K562 (cell line): ENCODE data around the gene HACE1. TPM values are rescaled to one million over a fixed set of nuclear protein-coding genes. Genes with fewer than 3 reads are reported as not detected.

Source experiments
- MGA ChIP-seq: fragments of 450-650 bp; IDR thresholded peaks from 2 replicates; pipeline ENCODE4 v1.6.1; 2016; ENCODE audit warnings: mild to moderate bottlenecking, moderate library complexity
- ZNF316 ChIP-seq: fragments of 450-650 bp; IDR thresholded peaks from 2 replicates; pipeline ENCODE4 v1.6.1; 2016
- polyA plus RNA-seq, 8 experiments: library from polyadenylated mRNA; depleted of rRNA in 4 of 8; stranded (reverse) in 5 of 8; unstranded in 3 of 8; fragments of >200 nt; fragmentation: Nextera tagmentation in 2 of 8; fragmentation: Illumina TruSeq in 1 of 8; extraction: Ambion mirVana in 2 of 8; extraction: Trizol in 1 of 8; gene quantifications; 2 replicates each; pipeline versions ENCODE4 v1.2.1 to v1.2.3, GENCODE V29; 2011 to 2014; ENCODE audit warnings: inconsistent platforms in 1 of 8, missing spikeins in 1 of 8
- total RNA-seq, 7 experiments: library from RNA; depleted of rRNA in 6 of 7; stranded (reverse); fragments of >200 nt in 6 of 7; fragmentation: Illumina TruSeq in 2 of 7; extraction: Trizol in 2 of 7; gene quantifications; 2 replicates each; pipeline versions ENCODE4 v1.2.1 to v1.2.3, GENCODE V29; 2011 to 2021; ENCODE audit warnings: low replicate concordance in 1 of 7
- TF ChIP-seq, protein P1 (sequence below), 2 experiments: fragments of 450-650 bp; formaldehyde crosslinking in 1 of 2; IDR thresholded peaks; 2 replicates each; pipeline versions ENCODE4 v1.4.0 to v1.6.1; 2014 to 2020; ENCODE audit warnings: mild to moderate bottlenecking in 2 of 2, borderline replicate concordance in 1 of 2, low read depth in 1 of 2

The HACE1 gene
- total and polyA plus RNA-seq, 9 of the 15 experiments (the other 6 are each of a cell fraction or from before 2014, with no cell fraction given), result 3.6 to 19.9 (median 9.1) TPM

GRCh38 chr6:104887350-104887749 lies 27.6 kb upstream of the HACE1 start (continued):
- TF ChIP-seq, protein P1, sequence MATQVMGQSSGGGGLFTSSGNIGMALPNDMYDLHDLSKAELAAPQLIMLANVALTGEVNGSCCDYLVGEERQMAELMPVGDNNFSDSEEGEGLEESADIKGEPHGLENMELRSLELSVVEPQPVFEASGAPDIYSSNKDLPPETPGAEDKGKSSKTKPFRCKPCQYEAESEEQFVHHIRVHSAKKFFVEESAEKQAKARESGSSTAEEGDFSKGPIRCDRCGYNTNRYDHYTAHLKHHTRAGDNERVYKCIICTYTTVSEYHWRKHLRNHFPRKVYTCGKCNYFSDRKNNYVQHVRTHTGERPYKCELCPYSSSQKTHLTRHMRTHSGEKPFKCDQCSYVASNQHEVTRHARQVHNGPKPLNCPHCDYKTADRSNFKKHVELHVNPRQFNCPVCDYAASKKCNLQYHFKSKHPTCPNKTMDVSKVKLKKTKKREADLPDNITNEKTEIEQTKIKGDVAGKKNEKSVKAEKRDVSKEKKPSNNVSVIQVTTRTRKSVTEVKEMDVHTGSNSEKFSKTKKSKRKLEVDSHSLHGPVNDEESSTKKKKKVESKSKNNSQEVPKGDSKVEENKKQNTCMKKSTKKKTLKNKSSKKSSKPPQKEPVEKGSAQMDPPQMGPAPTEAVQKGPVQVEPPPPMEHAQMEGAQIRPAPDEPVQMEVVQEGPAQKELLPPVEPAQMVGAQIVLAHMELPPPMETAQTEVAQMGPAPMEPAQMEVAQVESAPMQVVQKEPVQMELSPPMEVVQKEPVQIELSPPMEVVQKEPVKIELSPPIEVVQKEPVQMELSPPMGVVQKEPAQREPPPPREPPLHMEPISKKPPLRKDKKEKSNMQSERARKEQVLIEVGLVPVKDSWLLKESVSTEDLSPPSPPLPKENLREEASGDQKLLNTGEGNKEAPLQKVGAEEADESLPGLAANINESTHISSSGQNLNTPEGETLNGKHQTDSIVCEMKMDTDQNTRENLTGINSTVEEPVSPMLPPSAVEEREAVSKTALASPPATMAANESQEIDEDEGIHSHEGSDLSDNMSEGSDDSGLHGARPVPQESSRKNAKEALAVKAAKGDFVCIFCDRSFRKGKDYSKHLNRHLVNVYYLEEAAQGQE (IDR thresholded peaks at IDR 0.05; ENCODE audit: borderline replicate concordance), result peak; percentile 98
- TF ChIP-seq, protein P1 (CRISPR knock-in tag; IDR thresholded peaks at IDR 0.05; ENCODE audit: low read depth), result peak; percentile 87
- TF ChIP-seq ZNF316 (no peak), MGA (0 out of 2 replicates have a peak, but pooled peaks have one; percentile 19)
